HL-60 (cell line): Measurements from ENCODE around the gene PROZ.

Experiments used
- DNase-seq, 2 experiments: peaks; one replicate each; pipeline ENCODE4 v3.0.0-alpha.2; 2010 to 2020; ENCODE audit warnings: low read depth in 1 of 2, low spot score in 1 of 2
- H3K27ac ChIP-seq: fragments of 250-450 bp; sonication (Bioruptor Pico); replicated peaks from 2 replicates; pipeline ENCODE4 v1.5.1; 2020; ENCODE audit warnings: mild to moderate bottlenecking, moderate library complexity
- H3K27me3 ChIP-seq: fragments of 250-450 bp; sonication (Bioruptor Pico); 2 replicates; pipeline ENCODE4 v1.5.1; 2021; ENCODE audit warnings: mild to moderate bottlenecking, moderate library complexity; ENCODE audit not compliant: insufficient read depth, poor library complexity, severe bottlenecking
- H3K4me3 ChIP-seq: replicated peaks from 2 replicates; pipeline ENCODE4 v1.5.1; 2011; ENCODE audit warnings: mild to moderate bottlenecking, control low read depth, low read length; ENCODE audit not compliant: insufficient read depth
- GABPA ChIP-seq: IDR thresholded peaks from 2 replicates; pipeline ENCODE4 v1.6.1; 2012; ENCODE audit warnings: low read depth
- POLR2AphosphoS5 ChIP-seq: IDR thresholded peaks from 2 replicates; pipeline ENCODE4 v1.6.1; 2012; ENCODE audit warnings: low read depth
- SPI1 ChIP-seq: IDR thresholded peaks from 2 replicates; pipeline ENCODE4 v1.6.1; 2012; ENCODE audit warnings: low read depth, mild to moderate bottlenecking, borderline replicate concordance
- TF ChIP-seq, protein P1 (sequence below): IDR thresholded peaks from 2 replicates; pipeline ENCODE4 v1.6.1; 2012; ENCODE audit warnings: low read depth; ENCODE audit not compliant: insufficient replicate concordance
- TF ChIP-seq, protein P2 (sequence below): IDR thresholded peaks from one replicate; pipeline ENCODE4 v1.5.1; 2011; ENCODE audit warnings: low read length, control low read depth, inconsistent platforms; ENCODE audit not compliant: insufficient read depth

Gene PROZ

DNA sequence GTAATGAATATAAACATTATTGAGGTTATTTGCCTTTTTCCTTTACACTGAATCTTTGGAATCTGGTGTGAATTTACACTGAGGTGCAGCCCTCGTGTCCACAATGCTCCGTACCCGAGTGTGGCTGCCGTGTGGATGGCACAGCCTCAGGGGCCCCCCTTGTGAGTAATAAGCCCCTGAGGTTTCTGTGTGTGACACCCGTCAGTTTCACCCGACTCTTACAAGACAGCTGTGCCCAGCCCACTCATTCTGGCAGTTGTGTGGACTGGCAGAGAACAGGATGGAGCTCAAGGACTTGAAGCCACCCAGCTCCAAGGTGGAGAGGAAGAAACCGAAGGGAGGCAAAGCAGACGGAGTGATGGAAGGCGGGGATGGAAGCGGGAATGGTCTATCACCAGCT, 7.8 kb downstream of the PROZ start:
- no peak overlapping the region for H3K4me3 ChIP-seq
- no peak for DNase-seq
- peaks cover 13% of the 10 kb centered on the region for H3K27me3 ChIP-seq
- no peak overlapping the region for H3K27ac ChIP-seq
- no peak for TF ChIP-seq POLR2AphosphoS5
- no peak for TF ChIP-seq SPI1
- no peak for TF ChIP-seq GABPA
- TF ChIP-seq, protein P1, sequence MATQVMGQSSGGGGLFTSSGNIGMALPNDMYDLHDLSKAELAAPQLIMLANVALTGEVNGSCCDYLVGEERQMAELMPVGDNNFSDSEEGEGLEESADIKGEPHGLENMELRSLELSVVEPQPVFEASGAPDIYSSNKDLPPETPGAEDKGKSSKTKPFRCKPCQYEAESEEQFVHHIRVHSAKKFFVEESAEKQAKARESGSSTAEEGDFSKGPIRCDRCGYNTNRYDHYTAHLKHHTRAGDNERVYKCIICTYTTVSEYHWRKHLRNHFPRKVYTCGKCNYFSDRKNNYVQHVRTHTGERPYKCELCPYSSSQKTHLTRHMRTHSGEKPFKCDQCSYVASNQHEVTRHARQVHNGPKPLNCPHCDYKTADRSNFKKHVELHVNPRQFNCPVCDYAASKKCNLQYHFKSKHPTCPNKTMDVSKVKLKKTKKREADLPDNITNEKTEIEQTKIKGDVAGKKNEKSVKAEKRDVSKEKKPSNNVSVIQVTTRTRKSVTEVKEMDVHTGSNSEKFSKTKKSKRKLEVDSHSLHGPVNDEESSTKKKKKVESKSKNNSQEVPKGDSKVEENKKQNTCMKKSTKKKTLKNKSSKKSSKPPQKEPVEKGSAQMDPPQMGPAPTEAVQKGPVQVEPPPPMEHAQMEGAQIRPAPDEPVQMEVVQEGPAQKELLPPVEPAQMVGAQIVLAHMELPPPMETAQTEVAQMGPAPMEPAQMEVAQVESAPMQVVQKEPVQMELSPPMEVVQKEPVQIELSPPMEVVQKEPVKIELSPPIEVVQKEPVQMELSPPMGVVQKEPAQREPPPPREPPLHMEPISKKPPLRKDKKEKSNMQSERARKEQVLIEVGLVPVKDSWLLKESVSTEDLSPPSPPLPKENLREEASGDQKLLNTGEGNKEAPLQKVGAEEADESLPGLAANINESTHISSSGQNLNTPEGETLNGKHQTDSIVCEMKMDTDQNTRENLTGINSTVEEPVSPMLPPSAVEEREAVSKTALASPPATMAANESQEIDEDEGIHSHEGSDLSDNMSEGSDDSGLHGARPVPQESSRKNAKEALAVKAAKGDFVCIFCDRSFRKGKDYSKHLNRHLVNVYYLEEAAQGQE: no peak
- TF ChIP-seq, protein P2, sequence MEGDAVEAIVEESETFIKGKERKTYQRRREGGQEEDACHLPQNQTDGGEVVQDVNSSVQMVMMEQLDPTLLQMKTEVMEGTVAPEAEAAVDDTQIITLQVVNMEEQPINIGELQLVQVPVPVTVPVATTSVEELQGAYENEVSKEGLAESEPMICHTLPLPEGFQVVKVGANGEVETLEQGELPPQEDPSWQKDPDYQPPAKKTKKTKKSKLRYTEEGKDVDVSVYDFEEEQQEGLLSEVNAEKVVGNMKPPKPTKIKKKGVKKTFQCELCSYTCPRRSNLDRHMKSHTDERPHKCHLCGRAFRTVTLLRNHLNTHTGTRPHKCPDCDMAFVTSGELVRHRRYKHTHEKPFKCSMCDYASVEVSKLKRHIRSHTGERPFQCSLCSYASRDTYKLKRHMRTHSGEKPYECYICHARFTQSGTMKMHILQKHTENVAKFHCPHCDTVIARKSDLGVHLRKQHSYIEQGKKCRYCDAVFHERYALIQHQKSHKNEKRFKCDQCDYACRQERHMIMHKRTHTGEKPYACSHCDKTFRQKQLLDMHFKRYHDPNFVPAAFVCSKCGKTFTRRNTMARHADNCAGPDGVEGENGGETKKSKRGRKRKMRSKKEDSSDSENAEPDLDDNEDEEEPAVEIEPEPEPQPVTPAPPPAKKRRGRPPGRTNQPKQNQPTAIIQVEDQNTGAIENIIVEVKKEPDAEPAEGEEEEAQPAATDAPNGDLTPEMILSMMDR: no peak

DNA sequence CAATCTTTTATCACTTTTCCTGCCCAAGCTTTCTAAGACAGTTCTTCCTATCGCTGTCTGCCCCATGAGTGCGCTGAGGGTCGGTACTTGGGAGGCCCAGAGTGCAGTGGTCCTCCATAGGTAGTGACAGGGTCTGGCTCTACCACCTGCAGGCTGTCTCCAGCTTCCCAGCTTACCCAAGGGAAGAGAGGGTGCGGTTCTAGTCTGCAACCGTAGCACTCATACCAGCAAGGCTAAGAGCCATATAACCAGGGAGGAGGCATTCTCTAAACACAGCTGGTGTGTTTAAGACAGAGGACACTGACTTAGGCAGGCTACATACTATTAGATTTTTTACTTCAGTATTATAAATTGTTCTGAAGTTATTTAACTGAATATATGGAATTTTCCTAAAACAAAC, 8.2 kb downstream of the PROZ start:
- H3K27ac ChIP-seq: no peak overlapping the region
- peaks cover 12% of the 10 kb centered on the region for H3K27me3 ChIP-seq
- TF ChIP-seq SPI1: no peak
- TF ChIP-seq, protein P2: no peak
- no peak for DNase-seq
- H3K4me3 ChIP-seq: no peak overlapping the region

DNA sequence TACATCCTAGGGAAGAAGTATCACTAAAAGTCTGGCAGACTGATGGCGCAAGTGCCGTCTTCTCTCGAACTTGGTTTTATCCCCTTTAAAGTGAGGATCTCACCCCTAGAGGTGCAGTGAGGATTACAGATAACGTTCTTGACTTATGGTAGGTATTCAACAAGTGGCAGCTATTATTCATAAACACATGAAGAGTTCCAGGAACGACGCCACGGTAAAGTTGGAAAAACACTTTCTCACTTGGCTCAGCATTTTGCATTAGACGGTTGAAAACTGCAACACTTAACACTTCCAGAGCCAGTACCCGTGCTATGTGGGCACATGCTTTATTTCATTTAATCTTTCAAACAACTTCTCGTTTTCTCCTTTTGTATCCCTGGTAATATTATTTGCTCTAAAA, 8.7 kb downstream of the PROZ start:
- TF ChIP-seq GABPA (no peak), SPI1 (no peak), POLR2AphosphoS5 (no peak)
- TF ChIP-seq, protein P1: no peak
- TF ChIP-seq, protein P2: no peak
- H3K4me3 ChIP-seq: no peak overlapping the region
- peaks cover 12% of the 10 kb centered on the region for H3K27me3 ChIP-seq
- no peak overlapping the region for H3K27ac ChIP-seq
- no peak for DNase-seq

DNA sequence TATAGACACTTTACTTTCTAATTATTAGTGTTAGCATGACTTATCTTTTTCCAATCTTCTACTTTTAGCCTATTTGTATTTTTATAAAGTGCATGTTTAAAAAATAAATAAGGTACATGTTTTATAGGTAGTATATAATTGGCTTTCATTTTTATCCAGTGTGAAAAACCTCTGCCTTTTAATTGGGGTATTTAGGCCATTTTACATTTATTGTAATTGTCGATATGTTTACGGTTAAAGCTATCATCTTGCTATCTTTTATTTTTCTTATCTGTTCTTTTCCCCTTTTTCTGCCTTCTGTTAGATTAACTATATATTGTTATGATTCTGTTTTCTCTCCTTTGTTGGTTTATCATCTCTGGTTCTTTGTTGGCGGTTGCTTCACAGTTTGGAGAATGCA, 9.1 kb downstream of the PROZ start:
- Histone ChIP-seq H3K27ac (no peak overlapping the region), H3K27me3 (peaks cover 12% of the 10 kb centered on the region), H3K4me3 (no peak overlapping the region)
- TF ChIP-seq SPI1 (no peak), POLR2AphosphoS5 (no peak), GABPA (no peak)
- TF ChIP-seq, protein P1: no peak
- TF ChIP-seq, protein P2: no peak
- DNase-seq: no peak
